Measurements from ENCODE around the gene THSD4. TPM values are rescaled to one million over a fixed set of nuclear protein-coding genes. Genes with fewer than 3 reads are reported as not detected.

The THSD4 gene
- total and polyA plus RNA-seq, 2 of the 8 experiments (the other 6 are each of a cell fraction or from before 2014, with no cell fraction given): 2.5 to 6.2 TPM

DNA sequence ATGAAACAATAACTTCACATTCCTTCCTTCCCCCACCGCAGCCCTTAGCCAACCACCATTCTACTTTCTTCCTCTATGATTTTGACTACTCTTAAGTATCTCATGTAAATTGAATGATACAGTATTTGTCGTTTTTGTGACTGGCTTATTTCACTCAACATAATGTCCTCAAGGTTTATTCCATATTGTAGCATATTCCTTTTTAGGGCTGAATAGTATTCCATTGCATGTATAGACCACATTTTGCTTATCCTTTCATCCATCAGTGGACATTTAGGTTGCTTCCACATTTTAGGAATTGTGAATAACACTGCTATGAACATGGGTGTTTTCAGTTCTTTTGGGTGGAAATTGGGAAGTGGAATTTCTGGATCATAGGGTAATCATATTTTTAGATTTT, 106.1 kb downstream of the THSD4 start:
- H3K4ac ChIP-seq (replicated peaks; ENCODE audit: insufficient read length, low read depth, low read length): no peak overlapping the region
- no peak overlapping the region for H4K8ac ChIP-seq (ENCODE audit: extremely low read depth, insufficient read depth, low read length)
- H3K4me1 ChIP-seq (replicated peaks in 1 of 4; ENCODE audit: control insufficient read depth in 3 of 4, insufficient read depth in 4 of 4, low read length in 3 of 4): peaks cover 0 to 3% (median 2%) of the 10 kb centered on the region in 4 experiments; a peak in 4 of 7 replicates
- no peaks in the 10 kb centered on the region for H3K27me3 ChIP-seq (replicated peaks in 1 of 4; ENCODE audit: control insufficient read depth in 3 of 4, extremely low read depth in 1 of 4, insufficient read depth in 3 of 4, low read length in 3 of 4)
- H2BK5ac ChIP-seq (ENCODE audit: low read depth, low read length): no peak overlapping the region
- H3K9ac ChIP-seq (replicated peaks in 1 of 4; ENCODE audit: extremely low read depth in 1 of 4, low read depth in 3 of 4, low read length in 3 of 4): no peak overlapping the region
- WGBS, 2 experiments (ENCODE audit: extremely low coverage in 1 of 2, insufficient coverage in 1 of 2, insufficient read length in 1 of 2, insufficient replicate concordance in 2 of 2, low coverage in 1 of 2, low lambda C conversion rate in 2 of 2, missing lambda C conversion rate in 1 of 2): 86% methylated on average over 2 of the region's 2 CpGs; no CpG with 5 or more reads in 1 of the 2 experiments
- no peaks in the 10 kb centered on the region for H3K79me2 ChIP-seq (ENCODE audit: control insufficient read depth in 1 of 2, insufficient read depth in 2 of 2, low read length in 2 of 2)
- H4K91ac ChIP-seq (replicated peaks; ENCODE audit: insufficient read length, low read length): no peak overlapping the region
- no peaks in the 10 kb centered on the region for H3K23me2 ChIP-seq (ENCODE audit: low read depth, low read length)
- no peaks in the 10 kb centered on the region for H4K20me1 ChIP-seq (replicated peaks in 1 of 2; ENCODE audit: control insufficient read depth in 1 of 2, insufficient read depth in 2 of 2, low read length in 2 of 2)
- no peak overlapping the region for H3K14ac ChIP-seq (ENCODE audit: insufficient read length)
- FAIRE-seq (no peak), DNase-seq (ENCODE audit: low read depth in 1 of 2, low spot score in 2 of 2) (no peak)
- H4K5ac ChIP-seq (ENCODE audit: insufficient read length, low read depth, low read length): no peak overlapping the region
- CTCF ChIA-PET (ENCODE audit: partially characterized antibody): no interaction called here
- H2BK120ac ChIP-seq (replicated peaks; ENCODE audit: low read depth, low read length): no peak overlapping the region
- TF ChIP-seq, protein P1, sequence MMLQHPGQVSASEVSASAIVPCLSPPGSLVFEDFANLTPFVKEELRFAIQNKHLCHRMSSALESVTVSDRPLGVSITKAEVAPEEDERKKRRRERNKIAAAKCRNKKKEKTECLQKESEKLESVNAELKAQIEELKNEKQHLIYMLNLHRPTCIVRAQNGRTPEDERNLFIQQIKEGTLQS (IDR thresholded peaks at IDR 0.05; ENCODE audit: insufficient read depth, low read depth, low read length): no peak
- no peak overlapping the region for H3K4me3 ChIP-seq (ENCODE audit: extremely low read depth in 1 of 4, insufficient read depth in 2 of 4, low read depth in 3 of 4, low read length in 4 of 4)
- no peak overlapping the region for H3K4me2 ChIP-seq (ENCODE audit: insufficient read depth in 1 of 2, low read depth in 2 of 2, low read length in 2 of 2)
- no peaks in the 10 kb centered on the region for H3K36me3 ChIP-seq (ENCODE audit: control insufficient read depth in 2 of 4, insufficient read depth in 4 of 4, low read length in 3 of 4)
- H2AK5ac ChIP-seq (ENCODE audit: low read depth, low read length): no peak overlapping the region
- no peaks in the 10 kb centered on the region for H3K9me3 ChIP-seq (ENCODE audit: insufficient read depth in 2 of 2, low read depth in 1 of 2, low read length in 1 of 2)
- H3K23ac ChIP-seq (ENCODE audit: insufficient read length): no peak overlapping the region
- H2BK15ac ChIP-seq (ENCODE audit: low read length): no peak overlapping the region
- no peak overlapping the region for H3K27ac ChIP-seq (ENCODE audit: low read depth, low read length)
- POLR2A ChIA-PET (ENCODE audit: partially characterized antibody): no interaction called here
- no peak overlapping the region for H2AFZ ChIP-seq (ENCODE audit: low read length)
- H3K18ac ChIP-seq (ENCODE audit: extremely low read depth, low read length): no peak overlapping the region
- no peak overlapping the region for H2BK20ac ChIP-seq (ENCODE audit: low read length)
- no peaks in the 10 kb centered on the region for H3K79me1 ChIP-seq (ENCODE audit: low read depth, low read length)
- no peak overlapping the region for H2BK12ac ChIP-seq (ENCODE audit: low read depth, low read length)
- no peak overlapping the region for H3K56ac ChIP-seq (replicated peaks; ENCODE audit: insufficient read length, low read depth, low read length)

Measured in H1 (cell line).